Hepatocyte (in vitro differentiated cells): ENCODE measurements around the gene SLC25A21.

Experiments used
- EZH2 ChIP-seq: fragments of 200-600 bp; sonication (generic); IDR thresholded peaks from 2 replicates; pipeline ENCODE4 v1.6.1; 2016; ENCODE audit warnings: antibody characterized with exemption, mild to moderate bottlenecking, borderline replicate concordance
- TF ChIP-seq, protein P1 (sequence below): fragments of 200-600 bp; sonication (generic); IDR thresholded peaks from 2 replicates; pipeline ENCODE4 v1.5.1; 2016; ENCODE audit warnings: antibody characterized with exemption, mild to moderate bottlenecking; ENCODE audit not compliant: poor library complexity

DNA sequence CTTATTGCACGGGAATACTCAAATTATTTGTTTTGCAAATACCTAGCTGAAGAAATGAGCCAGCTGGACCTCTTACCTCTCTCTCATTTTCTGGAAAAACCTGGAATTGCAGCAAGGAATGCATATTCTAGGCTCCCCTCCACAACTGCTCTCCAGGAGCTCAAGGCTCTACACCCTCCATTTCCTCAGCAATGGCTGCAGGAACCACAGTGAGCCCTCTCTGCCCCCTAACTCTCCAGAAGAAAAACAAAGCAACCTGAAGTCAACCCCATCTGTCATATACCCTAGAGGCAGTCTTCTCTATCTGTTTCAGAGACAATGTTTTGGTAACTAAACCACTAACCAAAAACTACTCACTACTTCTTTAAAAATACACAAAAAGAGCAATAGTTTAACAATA is 221.6 kb downstream of the SLC25A21 start:
- TF ChIP-seq, protein P1, sequence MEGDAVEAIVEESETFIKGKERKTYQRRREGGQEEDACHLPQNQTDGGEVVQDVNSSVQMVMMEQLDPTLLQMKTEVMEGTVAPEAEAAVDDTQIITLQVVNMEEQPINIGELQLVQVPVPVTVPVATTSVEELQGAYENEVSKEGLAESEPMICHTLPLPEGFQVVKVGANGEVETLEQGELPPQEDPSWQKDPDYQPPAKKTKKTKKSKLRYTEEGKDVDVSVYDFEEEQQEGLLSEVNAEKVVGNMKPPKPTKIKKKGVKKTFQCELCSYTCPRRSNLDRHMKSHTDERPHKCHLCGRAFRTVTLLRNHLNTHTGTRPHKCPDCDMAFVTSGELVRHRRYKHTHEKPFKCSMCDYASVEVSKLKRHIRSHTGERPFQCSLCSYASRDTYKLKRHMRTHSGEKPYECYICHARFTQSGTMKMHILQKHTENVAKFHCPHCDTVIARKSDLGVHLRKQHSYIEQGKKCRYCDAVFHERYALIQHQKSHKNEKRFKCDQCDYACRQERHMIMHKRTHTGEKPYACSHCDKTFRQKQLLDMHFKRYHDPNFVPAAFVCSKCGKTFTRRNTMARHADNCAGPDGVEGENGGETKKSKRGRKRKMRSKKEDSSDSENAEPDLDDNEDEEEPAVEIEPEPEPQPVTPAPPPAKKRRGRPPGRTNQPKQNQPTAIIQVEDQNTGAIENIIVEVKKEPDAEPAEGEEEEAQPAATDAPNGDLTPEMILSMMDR = no peak
- TF ChIP-seq EZH2 = no peak
